Measurements from ENCODE around the gene GSAP.
A peak's percentile ranks its signal among the peaks of the same experiment; 100 is the strongest.
"Not testable (repeated sequence)": the region's sequence is repeated elsewhere in the genome, so short reads cannot be mapped to it uniquely, and the experiment has no call there.

The GSAP gene, protein sequence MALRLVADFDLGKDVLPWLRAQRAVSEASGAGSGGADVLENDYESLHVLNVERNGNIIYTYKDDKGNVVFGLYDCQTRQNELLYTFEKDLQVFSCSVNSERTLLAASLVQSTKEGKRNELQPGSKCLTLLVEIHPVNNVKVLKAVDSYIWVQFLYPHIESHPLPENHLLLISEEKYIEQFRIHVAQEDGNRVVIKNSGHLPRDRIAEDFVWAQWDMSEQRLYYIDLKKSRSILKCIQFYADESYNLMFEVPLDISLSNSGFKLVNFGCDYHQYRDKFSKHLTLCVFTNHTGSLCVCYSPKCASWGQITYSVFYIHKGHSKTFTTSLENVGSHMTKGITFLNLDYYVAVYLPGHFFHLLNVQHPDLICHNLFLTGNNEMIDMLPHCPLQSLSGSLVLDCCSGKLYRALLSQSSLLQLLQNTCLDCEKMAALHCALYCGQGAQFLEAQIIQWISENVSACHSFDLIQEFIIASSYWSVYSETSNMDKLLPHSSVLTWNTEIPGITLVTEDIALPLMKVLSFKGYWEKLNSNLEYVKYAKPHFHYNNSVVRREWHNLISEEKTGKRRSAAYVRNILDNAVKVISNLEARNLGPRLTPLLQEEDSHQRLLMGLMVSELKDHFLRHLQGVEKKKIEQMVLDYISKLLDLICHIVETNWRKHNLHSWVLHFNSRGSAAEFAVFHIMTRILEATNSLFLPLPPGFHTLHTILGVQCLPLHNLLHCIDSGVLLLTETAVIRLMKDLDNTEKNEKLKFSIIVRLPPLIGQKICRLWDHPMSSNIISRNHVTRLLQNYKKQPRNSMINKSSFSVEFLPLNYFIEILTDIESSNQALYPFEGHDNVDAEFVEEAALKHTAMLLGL

DNA sequence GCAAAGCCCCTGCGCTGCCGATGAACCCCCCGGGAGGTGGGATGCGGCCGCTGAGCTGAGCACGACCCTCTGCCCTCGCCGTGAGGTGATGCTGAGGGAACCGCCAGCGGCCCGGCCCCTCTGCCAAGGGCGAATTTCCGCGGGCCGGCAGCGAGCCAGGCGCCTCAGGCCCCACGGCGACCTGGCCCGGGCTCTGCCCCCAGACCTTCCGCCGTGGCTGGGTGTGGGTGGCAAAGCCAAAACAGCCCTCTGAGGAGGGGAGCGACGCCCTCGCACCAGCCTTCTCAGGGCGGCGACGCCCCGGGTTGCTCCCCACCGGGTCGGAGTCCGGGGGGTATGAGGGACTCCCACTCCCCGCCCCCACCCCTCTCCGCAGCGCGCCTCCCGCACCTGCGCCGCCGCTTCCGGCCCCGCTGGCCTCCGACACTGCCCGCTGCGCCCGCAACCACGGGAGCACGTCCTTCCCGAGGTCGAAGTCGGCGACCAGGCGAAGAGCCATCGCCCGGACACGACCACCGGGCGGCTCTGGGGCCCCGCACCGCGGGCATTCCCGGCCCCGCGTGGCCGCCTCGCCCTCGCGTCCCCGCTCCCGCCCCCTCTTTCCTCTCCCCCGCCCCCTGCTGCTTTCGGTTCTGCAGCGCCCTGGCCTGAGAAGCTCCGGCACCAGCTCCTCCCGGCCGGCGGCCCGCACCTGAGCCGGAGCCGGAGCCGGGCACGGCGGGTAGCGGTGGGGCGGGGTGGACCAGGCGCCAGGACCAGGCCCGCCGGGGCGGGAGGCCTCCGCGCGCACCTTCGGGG is at the start of gene GSAP:
Gene GSAP, minus strand, starts transcription at position 527 of the 798 bp plus-strand sequence. Its CDS starts 28 bp downstream, at position 499.
- peak; percentile 45 for DNase-seq

DNA sequence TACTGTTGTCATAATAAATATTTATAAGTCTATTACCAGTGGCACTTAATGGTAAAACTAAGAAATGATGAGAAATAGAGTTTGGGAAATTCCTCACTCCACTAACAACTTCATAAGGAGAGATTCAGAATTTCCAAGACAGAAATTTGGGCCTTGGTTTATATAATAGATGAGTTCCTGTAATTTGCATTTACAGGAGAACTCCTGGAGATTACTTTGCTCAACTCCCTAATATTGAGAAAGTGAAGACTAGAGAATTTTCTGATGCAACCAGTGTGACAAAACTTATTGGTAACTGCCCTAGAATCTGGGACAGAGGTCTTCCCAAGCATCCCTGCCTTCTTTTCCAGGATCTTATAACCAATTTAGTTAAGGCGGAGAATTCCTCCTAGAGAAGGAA is 49.1 kb upstream of the GSAP start:
- DNase-seq = no peak

DNA sequence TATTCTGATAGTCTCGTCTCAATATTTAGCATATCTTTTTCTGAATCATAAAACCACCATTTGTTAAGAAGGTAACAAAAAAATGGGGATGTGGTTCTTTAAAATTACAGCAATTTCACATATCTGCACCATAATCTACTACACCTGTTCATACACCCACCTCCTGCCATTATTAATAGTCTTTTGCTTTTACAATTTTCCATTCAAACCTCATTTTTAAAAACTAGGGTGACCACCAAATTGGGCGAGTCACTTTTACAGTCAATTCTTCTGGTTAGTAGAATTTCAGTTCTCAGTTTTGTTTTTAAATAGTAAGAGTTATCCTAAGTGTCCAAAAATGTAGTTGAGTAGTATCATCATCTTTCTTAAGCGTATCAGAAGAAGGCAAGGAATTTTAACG is 48.4 kb upstream of the GSAP start:
- DNase-seq = no peak

DNA sequence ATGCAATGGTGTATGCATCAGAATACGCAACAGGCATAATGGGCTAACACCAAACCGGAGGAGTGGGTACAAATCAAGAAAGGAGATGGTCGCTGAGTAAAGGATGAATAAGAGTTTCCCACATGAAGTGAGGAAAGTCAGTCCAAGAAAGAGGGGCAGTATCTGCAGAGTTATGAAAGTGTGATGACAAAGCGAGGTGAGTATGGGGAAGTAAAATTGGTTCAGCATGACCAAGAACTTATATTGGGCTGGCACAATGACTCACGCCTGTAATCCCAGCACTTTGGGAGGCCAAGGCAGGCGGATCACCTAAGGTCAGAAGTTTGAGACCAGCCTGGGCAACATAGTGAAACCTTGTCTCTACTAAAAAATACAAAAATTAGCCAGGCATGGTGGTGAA is 47.5 kb upstream of the GSAP start:
- not testable (repeated sequence) for DNase-seq

DNA sequence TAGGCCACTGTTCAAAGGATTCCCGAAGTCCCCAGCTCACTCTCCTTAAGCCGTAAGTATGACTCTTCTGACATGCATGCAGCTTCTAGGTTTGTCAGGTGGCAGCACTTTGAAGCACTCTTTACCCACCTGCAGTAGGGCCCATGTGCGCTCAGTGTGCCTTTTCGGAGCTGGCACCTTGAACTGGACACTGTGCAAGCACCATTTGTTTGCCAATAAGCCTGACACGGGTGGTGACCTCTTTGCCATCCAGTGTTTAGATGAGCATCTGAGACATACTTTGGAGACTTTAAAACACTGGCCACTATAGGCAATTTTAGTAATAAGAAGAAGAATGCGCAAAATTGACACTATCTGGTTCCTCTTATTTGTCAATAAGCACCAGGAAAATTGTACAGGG is 45.7 kb upstream of the GSAP start:
- no peak for DNase-seq

DNA sequence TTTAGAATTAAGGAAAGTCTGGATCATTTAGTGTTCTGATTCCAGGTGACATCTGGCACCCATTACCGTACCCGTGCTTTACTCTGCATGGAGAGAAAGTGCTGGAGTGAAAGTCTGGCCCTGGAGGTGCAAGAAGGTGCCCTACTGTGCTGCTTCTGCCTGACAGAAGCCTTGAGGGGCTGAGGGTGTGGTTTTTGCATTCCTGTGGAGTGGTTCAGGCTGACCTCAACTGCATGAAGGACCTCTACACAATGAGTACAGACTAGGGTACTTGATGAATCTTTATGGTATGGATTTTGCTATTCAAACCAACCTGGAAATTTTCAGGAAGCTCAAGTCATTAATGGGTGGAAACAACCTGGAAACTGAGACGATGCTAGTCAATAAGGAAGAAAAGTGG is 45.1 kb upstream of the GSAP start:
- DNase-seq = no peak

DNA sequence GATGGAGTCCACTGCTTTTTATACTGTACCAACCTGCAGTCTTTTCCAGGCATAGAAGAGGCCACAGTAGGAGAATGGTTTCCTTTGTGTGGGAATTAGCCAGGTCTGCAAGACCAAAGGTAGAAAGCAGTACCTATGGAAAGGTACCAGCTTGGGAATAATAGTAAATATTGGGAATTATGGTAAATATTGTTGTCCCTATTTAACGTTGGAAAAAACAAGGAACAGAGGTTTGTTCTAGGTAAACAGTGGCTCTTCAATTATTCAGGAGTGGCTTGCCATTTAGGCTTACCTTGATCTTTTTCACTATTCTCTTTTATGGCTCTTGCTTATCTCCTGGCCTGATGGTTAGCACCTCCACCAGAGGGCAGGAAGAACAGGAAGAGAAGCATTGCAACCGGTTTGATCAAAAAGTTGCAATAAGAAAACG is 43.9 kb upstream of the GSAP start:
- no peak for DNase-seq

DNA sequence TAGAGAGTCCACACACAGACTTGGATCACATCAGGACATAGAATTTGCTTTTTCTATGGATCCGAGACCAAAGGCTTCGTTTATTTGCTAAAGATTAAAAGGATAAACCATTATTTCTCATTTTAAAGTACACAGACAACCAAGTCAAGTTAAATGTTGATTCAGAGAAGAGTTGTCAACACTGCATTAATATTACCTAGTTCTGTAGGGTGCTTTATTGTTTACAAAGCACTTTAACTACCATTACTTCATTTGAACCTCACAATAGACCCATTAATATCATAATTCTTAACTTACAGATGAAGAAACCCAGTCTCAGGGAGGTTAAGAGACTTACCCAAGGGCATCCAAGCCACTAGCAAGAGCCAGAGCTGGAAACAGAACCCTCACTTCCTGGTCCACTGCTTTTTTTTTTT is 43.2 kb upstream of the GSAP start:
- no peak for DNase-seq

DNA sequence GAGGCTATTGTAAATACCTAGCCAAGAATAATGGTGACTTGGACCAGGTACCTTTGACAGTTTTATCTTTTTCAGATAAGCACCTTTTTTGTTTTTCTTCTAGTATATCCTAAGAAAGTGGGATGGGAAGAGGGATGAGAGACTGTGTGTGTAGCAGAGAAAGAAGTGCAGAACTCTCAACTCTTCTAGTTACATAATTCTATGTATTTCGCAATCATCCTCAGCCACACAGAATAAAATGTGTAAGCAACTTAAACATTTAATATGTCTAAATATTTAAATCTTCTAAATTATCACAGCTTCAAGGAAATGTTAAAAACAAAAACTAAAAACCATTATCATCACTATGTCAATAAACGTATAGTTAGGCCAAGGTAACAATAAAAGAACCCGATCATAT is 42.6 kb upstream of the GSAP start:
- DNase-seq = no peak

DNA sequence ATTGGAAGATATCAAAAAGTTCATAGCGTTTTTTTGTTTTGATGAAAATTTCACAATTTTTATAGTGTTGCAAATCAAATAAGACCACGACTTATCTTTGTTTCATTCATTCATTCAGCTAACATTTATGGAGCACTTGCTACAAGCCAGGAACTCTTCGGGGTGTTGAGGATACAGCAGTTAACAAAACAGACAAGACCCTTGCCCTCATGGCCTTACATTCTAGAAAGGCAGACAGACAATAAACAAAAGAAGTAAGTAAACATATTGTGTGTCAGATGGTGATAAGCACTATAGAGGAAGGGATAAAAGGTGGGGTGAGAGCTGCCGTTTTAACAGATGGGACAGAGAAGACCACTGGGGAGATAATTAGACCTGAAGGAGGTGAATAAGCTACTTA is 41.6 kb upstream of the GSAP start:
- no peak for DNase-seq

DNA sequence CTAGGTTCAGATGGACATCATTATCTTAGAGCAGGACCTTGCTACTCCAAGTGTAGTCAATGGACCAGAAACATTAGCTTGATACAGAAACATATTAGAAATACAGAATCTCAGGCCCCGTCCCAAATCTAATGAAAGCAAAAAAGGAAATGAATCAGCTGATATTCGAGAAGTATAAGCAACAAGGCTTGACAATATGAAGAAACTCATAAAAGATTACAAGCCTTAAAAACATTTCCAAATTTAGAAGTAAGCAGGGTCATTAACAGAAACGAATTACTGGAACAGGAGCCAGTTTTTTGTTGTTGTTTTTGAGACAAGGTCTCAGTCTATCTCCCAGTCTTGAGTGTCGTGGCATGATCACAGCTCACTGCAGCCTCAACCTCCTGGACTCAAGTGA is 40.5 kb upstream of the GSAP start:
- no peak for DNase-seq

DNA sequence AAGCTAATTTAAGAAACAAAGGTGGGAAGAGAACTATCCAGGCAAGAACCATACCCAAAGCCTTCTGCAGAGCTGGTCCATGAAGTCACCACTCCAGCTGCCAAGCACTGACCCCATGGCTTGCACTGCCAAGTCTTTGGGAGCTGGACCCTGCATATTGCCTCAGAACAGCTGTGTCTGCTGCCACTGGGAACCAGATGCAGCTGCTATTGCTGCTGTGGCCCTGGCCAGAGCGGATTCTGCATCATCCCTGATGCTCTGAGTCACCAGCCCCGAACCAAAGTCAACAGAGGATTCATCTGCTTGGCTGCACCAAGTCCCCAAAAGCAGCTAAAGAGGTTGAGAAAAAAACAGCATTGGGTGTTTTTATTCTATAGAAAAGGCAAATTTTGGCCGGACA is 39.2 kb upstream of the GSAP start:
- no peak for DNase-seq

DNA sequence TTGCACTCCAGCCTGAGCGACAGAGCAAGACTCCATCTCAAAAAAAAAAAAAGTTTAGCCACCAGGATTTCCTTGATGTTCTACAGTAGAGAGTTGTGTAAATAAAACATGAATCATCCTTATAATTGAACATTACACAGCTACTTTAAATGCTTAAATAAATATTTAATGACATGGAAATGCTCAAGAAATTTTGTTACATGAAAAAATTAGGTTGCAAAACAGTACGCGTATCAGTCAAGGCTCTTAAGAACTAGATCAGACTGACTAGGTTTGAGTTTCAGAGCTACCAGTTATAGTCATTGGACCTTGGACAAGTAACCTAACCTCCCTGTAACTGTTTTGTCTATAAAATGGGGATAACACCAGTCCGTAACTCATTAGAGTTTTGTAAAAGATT is 38.7 kb upstream of the GSAP start:
- DNase-seq = no peak

DNA sequence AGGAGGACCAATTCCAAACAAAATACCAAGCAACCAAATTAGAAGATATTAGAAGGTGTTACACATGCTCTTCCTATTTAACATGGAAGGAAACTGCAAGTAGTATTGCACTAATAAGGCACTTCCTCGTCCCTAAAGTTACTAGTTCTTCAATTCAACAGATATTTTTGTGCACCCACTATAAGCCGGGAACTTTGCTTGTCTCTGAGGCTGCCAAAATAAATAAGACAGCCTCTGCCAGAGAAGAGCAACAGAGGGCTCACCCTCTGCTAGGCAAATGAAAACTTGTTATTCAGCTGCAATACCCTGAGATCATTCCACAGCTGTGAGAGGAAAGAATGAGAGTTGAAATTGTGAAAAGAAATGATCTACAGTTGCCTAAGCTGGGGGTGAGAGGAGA is 37.4 kb upstream of the GSAP start:
- DNase-seq = no peak

DNA sequence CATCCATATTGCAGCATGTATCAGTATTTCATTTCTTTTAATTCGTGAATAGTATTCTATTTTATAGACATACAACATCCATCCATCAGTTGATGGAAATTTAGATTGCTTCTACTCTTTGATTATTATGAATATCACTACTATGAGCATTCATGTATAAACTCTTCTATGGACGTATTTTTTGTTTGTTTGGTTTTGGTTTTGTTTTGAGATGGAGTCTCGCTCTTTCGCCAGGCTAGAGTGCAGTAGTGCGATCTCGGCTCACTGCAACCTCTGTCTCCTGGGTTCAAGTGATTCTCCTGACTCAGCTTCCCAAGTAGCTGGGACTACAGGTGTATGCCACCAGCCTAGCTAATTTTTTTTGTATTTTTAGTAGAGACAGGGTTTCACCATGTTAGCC is 35.8 kb upstream of the GSAP start:
- not testable (repeated sequence) for DNase-seq

DNA sequence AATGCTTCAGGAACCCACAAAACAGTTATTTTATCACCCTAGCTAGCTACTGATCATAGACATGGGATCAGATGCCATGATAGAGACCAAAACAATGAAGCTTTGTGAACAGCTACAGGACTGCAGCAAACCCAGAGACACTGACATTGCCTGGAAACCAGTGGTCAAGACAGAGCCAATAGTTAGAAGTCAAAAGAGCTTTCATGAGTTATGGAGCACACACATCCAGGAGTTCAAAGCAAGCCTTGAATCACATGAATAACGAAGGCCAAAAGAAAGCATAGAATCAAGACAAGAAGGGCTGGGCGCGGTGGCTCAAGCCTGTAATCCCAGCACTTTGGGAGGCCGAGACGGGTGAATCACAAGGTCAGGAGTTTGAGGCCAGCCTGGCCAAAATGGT is 34.5 kb upstream of the GSAP start:
- DNase-seq = no peak

DNA sequence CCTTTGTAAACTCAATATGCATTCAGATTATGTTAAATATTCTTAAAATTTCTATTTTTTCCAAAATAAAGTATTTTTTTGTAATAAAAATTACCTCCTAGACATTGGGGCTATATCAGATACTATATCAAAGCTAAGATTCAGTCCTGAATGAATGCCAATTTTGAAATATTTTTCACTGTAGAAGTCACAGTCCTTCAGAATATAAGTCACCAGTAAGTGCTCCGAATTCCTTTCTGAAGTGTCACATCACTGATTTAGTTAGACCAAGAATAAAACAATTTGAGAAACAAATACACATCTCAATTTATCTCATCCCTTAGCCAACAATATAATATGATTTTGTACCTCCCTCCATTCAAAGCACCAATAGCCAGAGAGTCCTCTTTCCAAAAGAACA is 33.9 kb upstream of the GSAP start:
- no peak for DNase-seq

DNA sequence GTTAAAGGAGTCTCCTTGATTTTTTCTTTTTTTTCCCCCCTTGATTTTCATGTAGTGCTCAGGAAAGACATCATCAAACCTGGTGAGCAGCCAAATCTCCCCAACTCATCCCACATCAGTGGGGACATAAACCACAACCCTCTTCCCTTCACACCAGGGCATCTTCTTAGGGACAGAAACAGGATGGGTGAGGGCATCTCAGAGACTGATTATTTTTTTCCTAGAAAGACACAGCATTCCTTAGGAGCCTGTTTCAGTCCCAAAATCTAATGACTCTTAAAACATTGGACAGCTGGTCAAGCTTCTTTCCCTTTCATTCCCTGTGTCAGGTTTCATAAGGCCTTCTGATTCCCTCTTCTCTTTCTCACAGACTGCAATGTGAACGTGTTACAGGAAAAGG is 31.5 kb upstream of the GSAP start:
- no peak for DNase-seq

DNA sequence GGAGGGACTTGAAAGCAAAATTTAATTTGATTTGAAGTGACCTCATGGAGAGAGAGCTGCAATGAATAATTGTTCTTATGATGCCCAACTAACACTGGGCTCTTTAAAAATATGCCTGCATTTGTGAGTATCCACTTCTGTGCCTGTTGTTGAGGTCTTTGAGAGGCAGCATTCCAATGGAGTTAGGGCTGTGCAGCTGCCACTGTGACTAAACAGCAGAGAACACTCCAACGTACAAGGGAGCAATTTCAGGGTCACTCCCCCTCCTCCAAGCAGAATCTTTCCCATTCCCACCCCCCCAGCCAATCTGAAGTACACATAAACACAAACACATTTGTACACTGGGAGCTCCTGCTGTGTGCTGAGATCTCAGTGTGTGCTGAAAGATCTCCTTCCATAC is 28.0 kb upstream of the GSAP start:
- no peak for DNase-seq

DNA sequence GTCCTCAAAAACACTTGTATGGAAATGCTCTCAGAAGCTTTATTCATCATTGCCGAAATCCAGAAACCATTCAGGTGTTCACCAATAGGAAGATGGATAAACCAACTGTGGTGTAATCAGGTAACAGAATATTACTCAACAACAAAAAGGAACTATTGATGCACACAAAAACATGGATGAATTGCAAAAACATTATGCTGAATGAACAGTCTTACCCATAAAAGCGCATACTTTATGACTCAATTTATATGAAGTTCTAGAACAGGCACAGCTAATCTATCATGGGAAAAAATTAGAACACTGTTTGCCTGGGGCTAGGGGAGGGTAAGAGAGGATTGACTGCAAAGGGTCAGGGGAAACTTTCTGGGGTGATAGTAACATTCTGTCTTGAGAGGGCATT is 26.9 kb upstream of the GSAP start:
- no peak for DNase-seq

DNA sequence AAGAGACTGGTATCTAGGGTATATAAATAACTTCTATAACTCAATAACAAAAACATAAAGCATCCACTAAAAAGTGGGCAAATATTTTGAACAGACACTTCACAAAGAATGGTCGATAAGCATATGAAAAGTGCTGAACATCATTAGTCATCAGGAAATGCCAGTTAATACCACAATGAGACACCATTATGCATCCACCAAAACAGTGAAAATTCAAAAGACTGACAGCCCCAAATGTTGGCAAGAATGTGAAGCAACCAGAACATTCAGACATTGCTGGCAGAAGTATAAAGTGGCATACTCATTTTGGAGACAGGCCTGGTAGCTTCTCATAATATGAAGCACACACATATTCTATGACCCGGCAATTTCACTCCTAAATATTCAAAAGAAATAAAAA is 26.5 kb upstream of the GSAP start:
- DNase-seq = no peak

DNA sequence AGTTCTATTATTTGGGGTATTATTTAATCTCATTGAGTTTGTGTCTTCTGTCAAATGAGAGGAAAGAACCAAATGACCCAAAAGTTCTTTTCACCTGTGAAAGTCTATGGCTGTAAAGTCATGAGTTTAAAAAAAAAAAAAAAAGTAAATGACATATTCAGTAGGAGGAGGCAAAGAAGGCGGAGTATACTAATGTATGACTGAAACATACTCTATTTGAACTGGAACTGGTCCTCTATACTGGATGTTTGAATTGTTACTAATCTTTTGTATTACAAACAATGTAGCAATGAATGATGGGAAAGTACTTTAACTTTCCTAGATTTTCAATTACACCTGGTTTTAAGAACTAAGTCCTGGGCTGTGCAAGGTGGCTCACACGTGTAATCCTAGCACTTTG is 24.9 kb upstream of the GSAP start:
- no peak for DNase-seq

DNA sequence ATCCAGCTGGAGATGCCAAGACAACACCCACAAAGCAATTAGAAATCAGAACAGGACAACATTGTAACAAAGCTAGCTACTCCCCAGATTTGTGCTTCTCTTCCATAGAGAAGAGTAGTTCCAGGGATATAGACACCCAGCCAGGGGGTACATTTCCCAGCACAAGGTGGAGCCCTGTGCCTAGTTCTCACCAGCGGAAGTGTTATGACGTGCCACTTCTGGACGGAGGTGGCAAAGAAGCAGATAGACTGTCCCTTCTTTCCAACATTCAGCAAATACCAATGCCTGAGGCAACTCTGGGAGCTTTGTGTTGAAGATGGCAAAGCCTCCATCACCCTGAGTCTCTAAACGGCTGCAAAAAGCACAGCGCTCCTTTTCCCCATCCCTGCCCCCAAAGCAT is 23.4 kb upstream of the GSAP start:
- DNase-seq = no peak

DNA sequence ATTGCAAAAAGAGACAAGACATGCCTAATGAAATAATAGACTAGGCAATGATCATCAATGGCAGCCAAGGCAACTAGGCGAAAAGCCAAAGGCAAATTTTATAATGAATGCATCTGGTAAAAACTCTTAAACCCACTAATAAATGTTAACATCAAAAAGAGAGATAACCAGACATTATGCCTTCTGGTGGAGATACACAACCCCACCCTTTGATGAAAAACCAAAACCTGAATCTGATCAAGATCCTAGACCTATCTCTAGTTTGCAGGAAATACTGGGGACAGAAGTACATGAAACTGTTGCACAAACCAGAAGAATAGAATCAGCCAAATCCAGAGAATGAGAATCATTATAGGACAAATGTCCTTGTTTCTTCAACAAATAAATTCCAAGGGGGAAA is 22.0 kb upstream of the GSAP start:
- DNase-seq = no peak
